Trophoblast cell (in vitro differentiated cells and primary cell): ENCODE results near the gene MEGF8.

Source experiments
- DNase-seq, 2 donors: peaks; one replicate each; pipeline ENCODE4 v3.0.0-alpha.2; 2016
- H2AFZ ChIP-seq: 2 replicates; pipeline ENCODE4 v1.6.1; 2013; ENCODE audit warnings: low read length, moderate library complexity, mild to moderate bottlenecking; ENCODE audit not compliant: insufficient read depth, poor library complexity
- H2AK5ac ChIP-seq: 2 replicates; pipeline ENCODE4 v1.6.1; 2013; ENCODE audit warnings: mild to moderate bottlenecking, low read length
- H2BK120ac ChIP-seq: 2 replicates; pipeline ENCODE4 v1.6.1; 2013; ENCODE audit warnings: low read length, mild to moderate bottlenecking, moderate library complexity; ENCODE audit not compliant: insufficient read depth, poor library complexity
- H2BK12ac ChIP-seq: 2 replicates; pipeline ENCODE4 v1.6.1; 2013; ENCODE audit warnings: mild to moderate bottlenecking, low read length, moderate library complexity
- H2BK5ac ChIP-seq: 2 replicates; pipeline ENCODE4 v1.6.1; 2013; ENCODE audit warnings: low read length, low read depth, moderate library complexity, mild to moderate bottlenecking; ENCODE audit not compliant: poor library complexity
- H3K14ac ChIP-seq: 2 replicates; pipeline ENCODE4 v1.6.1; 2013; ENCODE audit warnings: mild to moderate bottlenecking, low read length
- H3K18ac ChIP-seq: 2 replicates; pipeline ENCODE4 v1.6.1; 2013; ENCODE audit warnings: mild to moderate bottlenecking, low read length
- H3K23ac ChIP-seq: 2 replicates; pipeline ENCODE4 v1.6.1; 2013; ENCODE audit warnings: low read length
- H3K27ac ChIP-seq: 2 replicates; pipeline ENCODE4 v1.5.1; 2013; ENCODE audit warnings: low read depth, mild to moderate bottlenecking, inconsistent platforms, low read length, moderate library complexity
- H3K27me3 ChIP-seq: 2 replicates; pipeline ENCODE4 v1.6.1; 2013; ENCODE audit warnings: inconsistent platforms, mild to moderate bottlenecking, low read length, moderate library complexity; ENCODE audit not compliant: insufficient read depth
- H3K36me3 ChIP-seq, 2 experiments: 1 replicate in 1 of 2; 2 replicates in 1 of 2; pipeline ENCODE4 v1.6.1; 2013; ENCODE audit warnings: low read length in 2 of 2, mild to moderate bottlenecking in 2 of 2, moderate library complexity in 1 of 2; ENCODE audit not compliant: insufficient read depth in 2 of 2, control insufficient read depth in 1 of 2
- H3K4ac ChIP-seq: 2 replicates; pipeline ENCODE4 v1.6.1; 2013; ENCODE audit warnings: low read depth, mild to moderate bottlenecking, low read length, moderate library complexity
- H3K4me1 ChIP-seq, 2 experiments: 1 replicate in 1 of 2; 2 replicates in 1 of 2; pipeline ENCODE4 v1.6.1; 2013; ENCODE audit warnings: low read length in 2 of 2, mild to moderate bottlenecking in 2 of 2, moderate library complexity in 1 of 2; ENCODE audit not compliant: insufficient read depth in 2 of 2, control insufficient read depth in 1 of 2
- H3K4me2 ChIP-seq: 2 replicates; pipeline ENCODE4 v1.6.1; 2013; ENCODE audit warnings: inconsistent platforms, mild to moderate bottlenecking, low read length, moderate library complexity
- H3K4me3 ChIP-seq: 2 replicates; pipeline ENCODE4 v1.5.1; 2013; ENCODE audit warnings: mild to moderate bottlenecking, low read depth, low read length, inconsistent platforms
- H3K79me1 ChIP-seq: one replicate; pipeline ENCODE4 v1.6.1; 2013; ENCODE audit warnings: low read length
- H3K79me2 ChIP-seq: 2 replicates; pipeline ENCODE4 v1.6.1; 2013; ENCODE audit warnings: low read length, mild to moderate bottlenecking; ENCODE audit not compliant: control insufficient read depth, insufficient read depth, poor library complexity
- H3K9ac ChIP-seq: 2 replicates; pipeline ENCODE4 v1.6.1; 2013; ENCODE audit warnings: mild to moderate bottlenecking, low read length
- H3K9me3 ChIP-seq: 2 replicates; pipeline ENCODE4 v1.6.1; 2013; ENCODE audit warnings: low read depth, mild to moderate bottlenecking, control low read depth, inconsistent platforms, low read length; ENCODE audit not compliant: insufficient read depth
- H4K12ac ChIP-seq: 2 replicates; pipeline ENCODE4 v1.6.1; 2013; ENCODE audit warnings: low read depth, mild to moderate bottlenecking, low read length, moderate library complexity
- H4K8ac ChIP-seq: 2 replicates; pipeline ENCODE4 v1.6.1; 2013; ENCODE audit warnings: low read depth, mild to moderate bottlenecking, low read length, moderate library complexity
- H4K91ac ChIP-seq: one replicate; pipeline ENCODE4 v1.6.1; 2013; ENCODE audit warnings: low read depth, mild to moderate bottlenecking, low read length, moderate library complexity
- WGBS: extraction: QIAGEN DNeasy Blood & Tissue Kit; methylation state at CpG from one replicate; pipeline ENCODE4 v1.1.7; 2013; ENCODE audit warnings: missing lambda C conversion rate; ENCODE audit not compliant: insufficient read length, insufficient coverage; ENCODE audit errors: extremely low coverage; 5-methylcytosine and 5-hydroxymethylcytosine counted together

The MEGF8 gene

GRCh38 chr19:42316223-42317211 lies 8.9 kb upstream of the MEGF8 start:
- Histone ChIP-seq H2BK5ac (no peak overlapping the region), H3K27me3 (peaks cover 8% of the 10 kb centered on the region), H3K14ac (no peak overlapping the region), H3K79me2 (no peaks in the 10 kb centered on the region), H3K18ac (no peak overlapping the region), H4K91ac (no peak overlapping the region), H3K27ac (no peak overlapping the region), H2AK5ac (no peak overlapping the region), H3K4me1 (peaks cover 3% of the 10 kb centered on the region in 2 experiments), H3K4me2 (no peak overlapping the region), H3K79me1 (no peaks in the 10 kb centered on the region), H3K9ac (no peak overlapping the region), H3K36me3 (no peaks in the 10 kb centered on the region), H3K9me3 (peaks cover 3% of the 10 kb centered on the region), H4K12ac (no peak overlapping the region), H2BK12ac (no peak overlapping the region), H3K23ac (no peak overlapping the region), H3K4ac (no peak overlapping the region), H3K4me3 (no peak overlapping the region), H2BK120ac (no peak overlapping the region), H4K8ac (no peak overlapping the region), H2AFZ (no peak overlapping the region)
- no CpG with 5 or more reads among the region's 28 CpGs for WGBS
- DNase-seq: no peak

GRCh38 chr19:42317535-42317934 lies 7.9 kb upstream of the MEGF8 start:
- Histone ChIP-seq H2BK12ac (no peak overlapping the region), H3K4me2 (no peak overlapping the region), H3K27me3 (peaks cover 15% of the 10 kb centered on the region), H3K18ac (no peak overlapping the region), H2BK120ac (no peak overlapping the region), H3K14ac (no peak overlapping the region), H3K79me2 (no peaks in the 10 kb centered on the region), H2AK5ac (no peak overlapping the region), H3K79me1 (no peaks in the 10 kb centered on the region), H3K36me3 (no peaks in the 10 kb centered on the region), H3K4me1 (peaks cover 3% of the 10 kb centered on the region in 2 experiments), H4K91ac (no peak overlapping the region), H2BK5ac (no peak overlapping the region), H3K4me3 (no peak overlapping the region), H4K8ac (no peak overlapping the region), H3K9me3 (peaks cover 3% of the 10 kb centered on the region), H4K12ac (no peak overlapping the region), H3K4ac (no peak overlapping the region), H3K27ac (no peak overlapping the region), H2AFZ (no peak overlapping the region), H3K9ac (no peak overlapping the region), H3K23ac (no peak overlapping the region)
- DNase-seq: no peak
- no CpG with 5 or more reads among the region's 13 CpGs for WGBS

- DNase-seq: no peak
- no peak overlapping the region for H4K8ac ChIP-seq
- no peaks in the 10 kb centered on the region for H3K36me3 ChIP-seq
- no peak overlapping the region for H3K23ac ChIP-seq
- H2BK120ac ChIP-seq: no peak overlapping the region
- no peak overlapping the region for H4K12ac ChIP-seq
- no peak overlapping the region for H2AK5ac ChIP-seq
- H3K27me3 ChIP-seq: peaks cover 27% of the 10 kb centered on the region
- H3K14ac ChIP-seq: no peak overlapping the region
- H2BK5ac ChIP-seq: no peak overlapping the region
- H3K79me1 ChIP-seq: peaks cover 5% of the 10 kb centered on the region
- no peak overlapping the region for H2BK12ac ChIP-seq
- H3K4me2 ChIP-seq: no peak overlapping the region
- H3K27ac ChIP-seq: no peak overlapping the region
- H3K4me3 ChIP-seq: no peak overlapping the region
- H3K9me3 ChIP-seq: peaks cover 2% of the 10 kb centered on the region
- H3K4ac ChIP-seq: no peak overlapping the region
- H3K79me2 ChIP-seq: peaks cover 3% of the 10 kb centered on the region
- H3K9ac ChIP-seq: no peak overlapping the region
- no CpG with 5 or more reads among the region's 9 CpGs for WGBS
- H4K91ac ChIP-seq: no peak overlapping the region
- H3K4me1 ChIP-seq: peaks cover 5% of the 10 kb centered on the region in 2 experiments
- no peak overlapping the region for H3K18ac ChIP-seq
- no peak overlapping the region for H2AFZ ChIP-seq
Observed at GRCh38 chr19:42322305-42322704, 3.1 kb upstream of the MEGF8 start.

- WGBS: no CpG with 5 or more reads among the region's 29 CpGs
- Histone ChIP-seq H2AFZ (no peak overlapping the region), H2BK12ac (no peak overlapping the region), H3K4me3 (no peak overlapping the region), H2BK5ac (no peak overlapping the region), H3K9me3 (peaks cover 2% of the 10 kb centered on the region), H2BK120ac (no peak overlapping the region), H3K79me2 (peaks cover 3% of the 10 kb centered on the region), H3K23ac (no peak overlapping the region), H4K12ac (no peak overlapping the region), H3K4ac (no peak overlapping the region), H3K27ac (no peak overlapping the region), H3K14ac (no peak overlapping the region), H3K36me3 (no peaks in the 10 kb centered on the region), H3K4me2 (peak overlapping the region; percentile 4), H3K9ac (no peak overlapping the region), H2AK5ac (no peak overlapping the region), H3K18ac (no peak overlapping the region), H4K8ac (no peak overlapping the region), H3K79me1 (peaks cover 5% of the 10 kb centered on the region), H4K91ac (no peak overlapping the region), H3K27me3 (peaks cover 27% of the 10 kb centered on the region), H3K4me1 (peaks cover 5% of the 10 kb centered on the region in 2 experiments)
- DNase-seq: no peak
Observed at GRCh38 chr19:42323473-42323851, 2.0 kb upstream of the MEGF8 start.
